Loucy (cell line): ENCODE data around the gene PRKCE.

ENCODE experiments used
- H2AFZ ChIP-seq: fragments of 200-600 bp; sonication (generic); 2 replicates; pipeline ENCODE4 v1.6.0; 2016; ENCODE audit warnings: antibody characterized with exemption, mild to moderate bottlenecking, low read length, moderate library complexity
- H3F3A ChIP-seq: fragments of 200-600 bp; 2 replicates; pipeline ENCODE4 v1.6.0; 2016; ENCODE audit warnings: antibody characterized with exemption, low read depth, mild to moderate bottlenecking
- H3K27me3 ChIP-seq: fragments of 200-600 bp; sonication (generic); 2 replicates; pipeline ENCODE4 v1.6.1; 2014; ENCODE audit warnings: low read length, mild to moderate bottlenecking; ENCODE audit not compliant: insufficient read depth, poor library complexity, severe bottlenecking
- H3K36me3 ChIP-seq: fragments of 200-600 bp; sonication (generic); 2 replicates; pipeline ENCODE4 v1.6.1; 2016; ENCODE audit warnings: low read length; ENCODE audit not compliant: insufficient read depth
- H3K4me1 ChIP-seq: fragments of 200-600 bp; sonication (generic); 2 replicates; pipeline ENCODE4 v1.5.1; 2014; ENCODE audit warnings: low read length, mild to moderate bottlenecking; ENCODE audit not compliant: insufficient read depth, poor library complexity, severe bottlenecking
- H3K4me2 ChIP-seq: fragments of 200-600 bp; sonication (generic); 2 replicates; pipeline ENCODE4 v1.6.0; 2014; ENCODE audit warnings: antibody characterized with exemption, low read length, low read depth, mild to moderate bottlenecking; ENCODE audit not compliant: poor library complexity, severe bottlenecking
- H3K4me3 ChIP-seq: fragments of 200-600 bp; sonication (generic); 2 replicates; pipeline ENCODE4 v1.5.1; 2014; ENCODE audit warnings: low read length, mild to moderate bottlenecking, mixed read lengths; ENCODE audit not compliant: poor library complexity, severe bottlenecking
- H3K79me2 ChIP-seq: fragments of 200-600 bp; sonication (generic); 2 replicates; pipeline ENCODE4 v1.6.1; 2014; ENCODE audit warnings: low read length; ENCODE audit not compliant: insufficient read depth
- H3K9ac ChIP-seq: fragments of 200-600 bp; sonication (generic); 2 replicates; pipeline ENCODE4 v1.6.0; 2014; ENCODE audit warnings: mild to moderate bottlenecking, low read depth, low read length, moderate library complexity; ENCODE audit not compliant: poor library complexity, severe bottlenecking
- H3K9me2 ChIP-seq: fragments of 200-600 bp; sonication (generic); replicated peaks from 2 replicates; pipeline ENCODE4 v1.6.1; 2016; ENCODE audit warnings: low read depth, low read length, mixed read lengths
- H3K9me3 ChIP-seq: fragments of 200-600 bp; sonication (generic); 2 replicates; pipeline ENCODE4 v1.6.1; 2014; ENCODE audit warnings: mild to moderate bottlenecking, antibody characterized with exemption, low read length, low read depth; ENCODE audit not compliant: insufficient read depth
- H4K20me1 ChIP-seq: fragments of 200-600 bp; sonication (generic); 2 replicates; pipeline ENCODE4 v1.6.0; 2014; ENCODE audit warnings: antibody characterized with exemption, low read length, mild to moderate bottlenecking; ENCODE audit not compliant: insufficient read depth, poor library complexity, severe bottlenecking
- CTCF ChIP-seq: fragments of 200-600 bp; sonication (generic); conservative IDR thresholded peaks from 2 replicates; pipeline ENCODE4 v1.5.1; 2014; ENCODE audit warnings: mild to moderate bottlenecking, antibody characterized with exemption, low read length
- EZH2phosphoT487 ChIP-seq: fragments of 200-600 bp; IDR thresholded peaks from 2 replicates; pipeline ENCODE4 v1.6.1; 2018; ENCODE audit warnings: antibody characterized with exemption, mild to moderate bottlenecking, moderate library complexity, borderline replicate concordance

PRKCE gene

GRCh38 chr2:46024146-46024779 is 372.8 kb downstream of the PRKCE start:
- Histone ChIP-seq H4K20me1 (no peaks in the 10 kb centered on the region), H3K4me3 (no peak overlapping the region), H2AFZ (no peak overlapping the region), H3K4me1 (no peaks in the 10 kb centered on the region), H3K9me2 (no peaks in the 10 kb centered on the region), H3K27me3 (no peaks in the 10 kb centered on the region), H3K9me3 (no peaks in the 10 kb centered on the region), H3K4me2 (no peak overlapping the region), H3K36me3 (no peaks in the 10 kb centered on the region; the same call in 1 of the 2 replicates), H3K9ac (no peak overlapping the region), H3F3A (no peaks in the 10 kb centered on the region), H3K79me2 (no peaks in the 10 kb centered on the region)
- TF ChIP-seq EZH2phosphoT487, result no peak
- no peak for TF ChIP-seq CTCF

GRCh38 chr2:46025081-46025480 is 373.6 kb downstream of the PRKCE start:
- H3K9me3 ChIP-seq, result no peaks in the 10 kb centered on the region
- H3K4me3 ChIP-seq, result no peak overlapping the region
- no peak overlapping the region for H2AFZ ChIP-seq
- no peaks in the 10 kb centered on the region for H3K9me2 ChIP-seq
- TF ChIP-seq CTCF (no peak), EZH2phosphoT487 (no peak)
- H3K9ac ChIP-seq, result no peak overlapping the region
- H3K4me1 ChIP-seq, result no peaks in the 10 kb centered on the region
- H3F3A ChIP-seq, result no peaks in the 10 kb centered on the region
- H4K20me1 ChIP-seq, result no peaks in the 10 kb centered on the region
- no peaks in the 10 kb centered on the region; the same call in 1 of the 2 replicates for H3K36me3 ChIP-seq
- no peaks in the 10 kb centered on the region for H3K79me2 ChIP-seq
- no peak overlapping the region for H3K4me2 ChIP-seq
- no peaks in the 10 kb centered on the region for H3K27me3 ChIP-seq

GRCh38 chr2:46025676-46026075 is 374.2 kb downstream of the PRKCE start:
- Histone ChIP-seq H3K27me3 (no peaks in the 10 kb centered on the region), H3K36me3 (no peaks in the 10 kb centered on the region; the same call in 1 of the 2 replicates)
- TF ChIP-seq CTCF (no peak), EZH2phosphoT487 (no peak)

More at GRCh38 chr2:46025676-46026075, 374.2 kb downstream of the PRKCE start:
- no peak overlapping the region for H3K4me3 ChIP-seq
- H3K9me3 ChIP-seq, result no peaks in the 10 kb centered on the region
- no peak overlapping the region for H3K4me2 ChIP-seq
- H3K9ac ChIP-seq, result no peak overlapping the region
- no peaks in the 10 kb centered on the region for H3K79me2 ChIP-seq
- no peaks in the 10 kb centered on the region for H3K9me2 ChIP-seq
- H4K20me1 ChIP-seq, result no peaks in the 10 kb centered on the region
- H3F3A ChIP-seq, result no peaks in the 10 kb centered on the region
- no peaks in the 10 kb centered on the region for H3K4me1 ChIP-seq
- H2AFZ ChIP-seq, result no peak overlapping the region
